Measurements from ENCODE around the gene GRIFIN. TPM values are rescaled to one million over a fixed set of nuclear protein-coding genes. Genes with fewer than 3 reads are reported as not detected.
A peak's percentile ranks its signal among the peaks of the same experiment; 100 is the strongest.

GRIFIN gene, protein sequence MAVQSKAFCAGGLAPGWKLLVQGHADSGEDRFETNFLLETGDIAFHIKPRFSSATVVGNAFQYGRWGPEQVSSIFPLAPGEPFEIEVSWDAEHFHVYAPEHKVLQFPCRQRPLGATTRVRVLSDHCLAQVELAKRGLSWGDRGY
- total RNA-seq, result not detected

DNA sequence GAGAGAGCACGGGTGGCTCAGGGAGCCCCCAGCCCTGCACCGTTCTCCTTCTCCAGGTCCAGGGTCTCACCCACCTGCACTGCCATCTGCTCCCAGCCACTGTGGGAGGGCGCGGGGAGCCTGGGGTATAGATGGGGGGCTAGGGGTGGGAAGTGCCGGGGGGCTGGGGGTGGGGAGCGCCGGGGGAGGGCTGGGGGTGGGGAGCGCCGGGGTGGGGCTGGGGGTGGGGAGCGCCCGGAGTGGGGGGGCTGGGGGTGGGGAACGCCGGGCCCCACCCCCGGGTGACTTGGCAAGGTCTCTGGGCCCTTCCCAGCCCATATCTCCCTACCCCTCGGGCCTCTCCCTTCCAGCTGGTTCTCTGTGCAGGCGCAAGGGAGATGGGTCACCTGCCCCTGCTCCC lies at the start of gene GRIFIN:
Gene GRIFIN (minus strand): TSS at position 101 of the 400 bp plus-strand sequence. CDS start 15 bp downstream, at position 86.
- no peak for DNase-seq

DNA sequence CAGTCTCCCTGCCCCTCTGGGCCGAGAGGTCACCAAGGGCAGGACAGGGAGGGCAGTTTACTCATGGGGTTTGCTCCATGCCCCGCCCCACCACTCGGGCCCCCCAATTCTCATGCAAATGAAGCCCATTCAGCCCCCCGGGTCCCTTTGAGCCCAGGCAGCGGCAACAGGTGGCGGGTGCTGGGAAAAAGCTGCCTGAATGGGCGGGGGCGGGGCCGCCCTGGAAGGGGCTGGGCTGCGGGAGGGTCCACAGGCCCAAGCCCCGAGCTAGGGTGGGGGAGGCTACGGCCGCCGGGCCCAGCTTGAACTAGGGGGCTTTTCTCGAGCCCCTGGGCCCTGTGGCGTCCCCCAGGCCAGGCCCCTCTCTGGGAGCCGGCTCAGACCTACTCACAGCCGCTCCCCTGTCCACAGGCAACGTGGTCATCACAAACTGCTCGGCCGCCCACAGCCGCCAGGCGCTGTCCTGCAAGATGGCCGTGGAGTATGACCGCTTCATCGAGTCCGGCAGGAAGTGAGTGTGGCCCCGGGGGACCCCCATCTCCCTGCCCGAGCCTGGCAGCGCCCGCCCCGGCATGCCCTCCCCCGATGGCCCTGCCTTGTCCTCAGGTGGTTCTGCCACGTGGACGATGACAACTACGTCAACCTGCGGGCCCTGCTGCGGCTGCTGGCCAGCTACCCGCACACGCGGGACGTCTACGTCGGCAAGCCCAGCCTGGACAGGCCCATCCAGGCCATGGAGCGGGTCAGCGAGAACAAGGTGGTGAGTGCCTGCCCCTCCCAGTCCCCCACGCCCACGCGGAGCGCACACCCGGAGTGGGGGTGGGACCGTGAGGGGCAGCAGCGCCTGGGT lies 48.8 kb upstream of the GRIFIN start:
- no peak for DNase-seq

DNA sequence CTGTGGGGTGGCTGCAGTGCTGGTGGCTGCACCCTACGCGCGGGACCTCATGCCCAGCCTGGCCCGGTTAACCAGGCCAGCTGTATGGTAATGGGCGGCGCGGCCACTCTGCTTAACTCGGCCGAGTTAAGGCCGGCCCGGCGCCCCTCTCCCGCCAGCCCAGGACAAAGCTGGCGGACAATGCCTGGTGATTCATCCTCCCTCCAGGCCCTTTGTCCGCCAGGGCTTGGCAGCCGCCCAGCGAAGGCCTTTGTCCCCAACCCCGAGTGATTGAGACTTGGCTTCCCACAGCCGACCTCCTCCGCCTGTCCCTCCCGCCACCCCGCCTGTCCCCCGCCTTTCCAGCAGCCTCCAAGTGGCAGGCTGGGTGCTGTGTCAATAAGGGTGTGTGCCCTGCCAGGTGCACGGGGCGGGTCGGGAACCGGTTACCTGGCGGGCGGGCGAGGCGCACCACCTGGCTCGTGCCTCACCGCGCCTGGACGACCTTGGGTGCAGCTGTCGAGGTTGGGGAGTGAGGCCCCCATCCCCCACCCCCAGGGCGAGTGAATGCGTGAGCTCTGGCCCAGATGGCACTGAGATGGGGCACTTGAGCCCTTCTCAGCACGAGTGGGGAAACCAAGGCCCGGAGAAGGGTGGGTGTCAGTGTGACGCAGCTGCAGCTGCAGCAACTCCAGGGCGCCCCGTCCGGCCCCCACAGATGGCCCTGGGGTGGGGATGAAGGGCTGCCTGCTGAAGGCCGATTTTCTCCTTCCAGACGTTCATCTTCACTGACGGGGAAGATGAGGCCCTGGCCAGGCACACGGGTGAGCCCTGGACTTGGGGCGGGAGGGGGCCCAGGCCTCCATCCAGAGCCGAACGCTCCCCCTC lies 48.0 kb upstream of the GRIFIN start:
- no peak for DNase-seq

DNA sequence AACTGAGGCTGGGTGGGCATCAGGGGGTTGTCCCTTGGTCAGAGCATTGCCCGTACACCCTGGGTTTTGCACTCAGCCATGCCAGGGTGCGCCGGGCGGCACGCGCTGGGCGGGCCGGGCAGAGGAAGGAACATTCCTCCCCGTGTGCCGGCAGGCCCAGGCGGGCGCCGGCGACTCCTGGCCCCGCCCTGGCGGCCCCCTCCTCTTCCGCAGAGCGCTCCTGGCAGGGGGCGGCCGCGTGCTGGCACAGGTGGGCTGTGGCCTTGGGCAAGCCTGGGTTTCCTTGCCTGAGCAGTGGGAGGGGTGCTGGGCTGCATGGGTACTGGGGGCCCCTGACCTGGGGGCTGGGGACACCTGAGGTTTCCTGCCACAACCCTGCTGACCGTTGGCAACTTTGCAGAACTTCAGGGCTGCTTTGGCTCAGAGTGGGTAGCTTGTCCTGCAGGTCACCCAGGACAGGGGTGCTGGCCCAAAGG lies 47.3 kb upstream of the GRIFIN start:
- DNase-seq, result no peak

DNA sequence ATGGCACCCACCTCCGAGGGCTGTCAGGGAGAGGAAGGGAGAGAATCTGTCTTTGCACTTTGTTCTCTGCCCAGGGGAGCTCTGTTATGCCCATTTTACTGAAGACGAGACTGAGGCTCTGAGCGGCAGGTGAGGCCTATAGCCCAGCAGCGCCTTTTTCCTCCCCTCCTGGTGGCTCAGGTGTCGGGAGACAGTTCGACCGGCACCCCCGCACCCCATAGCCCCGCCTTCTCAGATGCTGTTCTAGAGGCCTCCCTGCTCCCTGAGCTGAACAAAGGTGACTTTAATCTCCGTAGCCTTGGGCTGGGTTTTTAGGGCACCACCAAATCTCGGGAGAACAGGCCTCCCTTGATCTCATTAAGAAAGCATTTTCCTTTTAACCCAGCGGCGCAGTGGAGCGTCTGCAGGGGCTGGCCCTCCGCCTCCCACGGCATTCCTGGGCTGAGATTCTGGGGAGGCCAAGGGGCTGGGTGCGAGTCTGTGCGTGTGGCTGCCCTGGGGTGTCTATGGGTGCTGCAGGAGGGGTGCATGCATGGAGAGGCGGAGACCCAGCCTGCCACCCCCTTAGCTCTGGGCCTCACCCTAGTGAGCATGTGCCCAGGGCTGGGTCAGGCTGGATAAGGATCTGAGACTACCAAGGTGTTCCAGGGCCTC lies 46.7 kb upstream of the GRIFIN start:
- DNase-seq, result no peak

DNA sequence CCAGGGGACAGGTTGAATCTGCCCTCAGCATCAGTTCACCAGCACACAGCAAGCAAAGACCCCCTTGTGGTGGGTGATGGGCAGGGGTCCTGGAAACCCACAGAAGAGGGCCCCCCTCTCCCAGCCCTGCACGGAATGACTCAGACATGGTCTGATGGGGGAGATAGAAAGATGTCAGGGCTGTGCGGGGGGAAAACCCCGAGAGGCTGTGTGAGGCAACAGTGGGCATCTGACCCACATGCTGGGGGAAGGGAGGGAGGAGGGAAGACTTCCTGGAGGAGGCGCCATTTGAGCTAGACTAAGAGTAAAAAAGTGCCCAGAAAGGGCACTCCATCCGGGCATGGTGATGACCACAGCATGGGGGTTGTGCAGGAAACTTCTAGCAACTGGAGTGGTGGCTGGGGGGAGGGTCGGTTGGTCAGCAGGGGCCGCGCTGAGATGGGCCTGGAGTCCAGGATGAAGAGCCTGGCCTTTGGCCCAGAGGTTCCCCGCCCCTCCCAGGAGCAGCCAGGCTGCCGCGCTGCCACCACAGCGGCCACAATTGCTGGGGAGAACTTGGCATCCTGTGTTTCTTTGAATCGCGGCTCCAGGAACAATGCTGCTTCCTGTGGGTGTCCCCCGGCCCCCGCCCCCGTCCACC lies 45.9 kb upstream of the GRIFIN start:
- peak; percentile 72 for DNase-seq

DNA sequence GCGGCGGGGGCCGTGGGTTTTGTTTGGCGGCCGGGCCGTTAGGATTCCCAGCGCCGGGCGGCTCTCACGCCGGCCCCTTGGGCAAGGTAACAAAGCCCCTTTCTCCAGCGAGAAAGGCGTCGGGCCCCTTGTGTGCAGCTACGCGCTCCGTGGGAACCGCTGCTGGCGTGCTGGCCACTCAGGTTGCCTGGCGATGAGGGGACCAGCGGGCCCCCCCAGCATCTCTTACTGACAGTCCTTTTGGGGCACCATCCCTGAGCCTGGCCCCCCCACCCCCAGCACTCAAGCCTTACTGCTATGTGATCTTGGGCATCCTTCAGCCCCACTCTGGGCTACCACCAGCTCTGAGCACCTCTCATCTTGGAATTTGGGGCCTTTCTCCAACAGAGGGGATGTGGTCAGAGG lies 45.1 kb upstream of the GRIFIN start:
- no peak for DNase-seq

DNA sequence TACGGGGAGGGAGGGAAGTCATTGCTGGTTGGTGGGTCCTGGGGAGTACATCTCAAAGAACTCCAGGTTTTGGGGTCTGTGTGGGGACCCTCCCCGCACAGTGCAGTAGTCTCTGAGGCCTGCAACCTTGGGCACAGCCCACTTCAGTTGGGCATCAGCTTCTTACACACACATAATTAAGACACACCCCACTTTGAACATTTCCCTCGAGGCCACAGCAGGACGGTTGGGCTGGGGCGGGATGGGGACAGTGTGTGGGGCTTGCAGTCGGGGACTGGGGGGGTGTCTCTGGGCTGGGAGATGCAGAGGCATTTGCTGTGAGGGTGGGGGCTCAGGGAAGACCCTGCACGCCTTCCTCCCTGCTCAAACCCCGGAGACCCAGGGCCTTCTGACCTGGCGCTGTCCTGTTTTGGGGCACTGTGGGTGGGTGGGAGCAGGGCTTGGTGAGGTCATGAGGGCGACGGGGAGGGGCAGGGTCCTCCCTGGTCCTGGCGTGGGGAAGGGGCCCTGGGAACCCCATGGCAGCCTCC lies 44.6 kb upstream of the GRIFIN start:
- no peak for DNase-seq

DNA sequence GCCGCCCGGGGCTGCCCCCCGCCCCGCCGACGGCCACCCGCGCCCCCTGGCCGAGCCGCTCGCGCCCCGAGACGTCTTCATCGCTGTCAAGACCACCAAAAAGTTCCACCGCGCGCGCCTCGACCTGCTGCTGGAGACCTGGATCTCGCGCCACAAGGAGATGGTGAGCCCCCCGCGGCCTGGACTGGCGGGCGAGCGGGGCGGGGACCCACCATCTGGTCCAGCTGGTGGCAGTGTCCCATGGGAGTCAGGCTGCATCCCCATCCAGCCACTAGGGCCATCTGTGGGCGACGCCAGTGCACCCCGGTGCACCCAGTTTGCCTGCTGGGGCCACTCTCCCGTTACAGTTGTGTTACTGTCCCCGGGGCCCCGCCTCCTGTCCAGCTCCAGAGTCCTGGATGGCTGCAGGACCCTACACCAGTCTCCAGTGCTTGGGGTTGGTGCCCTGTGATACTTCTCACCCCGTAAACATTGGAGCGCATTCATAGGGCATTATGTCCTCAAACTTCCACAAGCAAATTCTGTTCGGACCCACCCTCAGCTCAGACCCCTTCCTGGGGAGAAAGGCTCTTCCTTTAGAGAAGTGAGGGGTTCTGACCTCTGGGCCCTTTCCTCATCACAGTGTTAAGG lies 44.0 kb upstream of the GRIFIN start:
- DNase-seq, result no peak

DNA sequence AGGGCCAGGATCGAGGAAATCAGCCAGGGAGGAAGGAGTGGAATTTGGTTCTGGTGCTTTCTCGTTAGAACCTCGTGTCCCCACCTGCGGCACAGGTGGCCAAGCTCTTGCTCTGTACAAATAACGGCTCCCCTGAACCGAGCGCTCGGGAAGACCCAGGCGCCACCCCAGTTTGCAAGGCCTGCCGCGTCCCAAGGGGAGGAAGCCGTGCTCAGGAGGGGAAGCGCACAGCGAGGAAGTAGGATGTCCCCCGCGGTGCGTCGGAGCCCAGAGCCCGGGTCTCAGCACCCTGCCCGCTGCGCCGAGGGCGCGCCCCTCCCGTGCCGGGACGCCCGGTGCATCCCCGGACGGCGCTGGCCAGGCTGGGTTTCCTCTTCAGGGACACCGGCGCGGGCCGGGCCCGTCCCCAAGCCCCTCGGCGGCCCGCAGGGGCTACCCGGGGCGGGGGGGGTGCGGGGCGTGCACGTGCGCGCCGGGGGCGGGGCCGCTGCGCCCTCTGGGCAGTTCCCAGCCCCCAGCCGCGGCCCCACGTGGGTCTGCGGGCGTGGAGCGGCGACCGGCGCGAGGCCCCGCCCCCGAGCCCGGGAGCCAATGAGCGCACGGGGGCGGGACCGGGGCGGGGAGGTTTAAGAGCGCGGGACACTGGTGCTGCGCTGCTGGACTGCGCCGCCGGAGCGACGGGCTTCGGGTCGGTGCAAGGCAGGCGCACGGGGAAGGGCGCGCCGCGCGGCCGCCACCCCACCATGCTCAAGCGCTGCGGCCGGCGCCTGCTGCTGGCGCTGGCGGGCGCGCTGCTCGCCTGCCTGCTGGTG lies 43.1 kb upstream of the GRIFIN start, which contains the start of gene LFNG:
Gene LFNG (plus strand): TSS at position 656 of the 812 bp plus-strand sequence. CDS start 88 bp downstream, at position 744.
- DNase-seq, result peak; percentile 75

DNA sequence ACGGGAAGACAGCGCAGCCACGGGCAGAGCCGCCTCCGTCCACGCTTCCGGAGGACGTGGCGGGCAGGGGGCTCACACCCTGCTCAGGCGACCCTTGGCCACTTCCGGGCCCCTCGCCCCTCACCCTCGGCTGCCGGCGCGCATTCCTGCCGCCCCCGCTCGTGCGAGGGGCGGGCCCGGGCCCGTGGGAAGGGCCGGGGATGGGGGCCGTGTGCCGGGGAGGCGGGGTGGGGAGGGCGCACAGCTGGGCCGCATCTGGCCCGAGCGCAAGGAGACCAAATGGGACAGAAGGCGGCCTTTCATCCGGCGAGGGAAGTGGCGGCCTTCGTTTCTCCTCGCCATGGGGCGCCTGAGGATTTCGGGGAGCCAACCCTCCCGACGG lies 42.5 kb upstream of the GRIFIN start:
- DNase-seq, result no peak

DNA sequence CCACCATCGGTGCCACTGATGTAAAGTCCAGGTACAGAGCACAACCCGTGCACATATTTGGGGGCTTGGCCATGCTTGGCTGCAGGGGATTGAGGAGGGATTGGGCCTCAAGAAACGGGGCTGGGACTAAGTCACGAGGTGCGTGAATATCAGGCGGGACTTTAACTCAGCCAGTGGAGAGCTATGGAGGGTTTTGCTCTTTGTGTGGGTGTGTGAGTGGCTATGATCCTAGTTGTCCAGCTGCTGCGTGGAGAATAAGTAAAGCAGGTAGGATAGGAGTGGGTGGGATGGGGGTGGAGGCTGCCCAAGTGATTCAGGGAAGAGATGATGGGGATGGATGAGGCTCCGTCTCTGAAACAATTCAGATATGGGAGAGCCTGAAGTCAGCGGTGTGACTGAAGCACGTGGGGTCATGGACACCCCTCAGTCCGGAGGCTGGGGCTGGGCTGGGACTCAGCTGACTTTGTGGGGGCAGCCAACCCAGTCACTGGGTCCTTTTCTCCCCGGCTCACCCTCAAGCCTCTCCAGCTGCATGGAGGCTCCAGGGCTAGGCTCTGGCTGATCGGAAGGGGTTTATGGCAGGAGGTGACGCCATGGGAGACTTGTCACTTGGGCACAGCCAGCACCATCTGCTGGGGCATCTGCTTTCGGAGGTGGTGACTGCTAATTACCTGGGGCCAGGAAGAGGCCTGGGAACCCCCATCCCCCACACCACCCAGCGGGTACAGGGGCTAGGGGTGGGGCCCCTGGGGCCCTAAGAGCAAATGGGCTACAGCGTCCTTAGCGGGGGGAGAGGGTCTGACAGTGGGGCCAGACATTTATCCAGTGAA lies 41.7 kb upstream of the GRIFIN start:
- no peak for DNase-seq

DNA sequence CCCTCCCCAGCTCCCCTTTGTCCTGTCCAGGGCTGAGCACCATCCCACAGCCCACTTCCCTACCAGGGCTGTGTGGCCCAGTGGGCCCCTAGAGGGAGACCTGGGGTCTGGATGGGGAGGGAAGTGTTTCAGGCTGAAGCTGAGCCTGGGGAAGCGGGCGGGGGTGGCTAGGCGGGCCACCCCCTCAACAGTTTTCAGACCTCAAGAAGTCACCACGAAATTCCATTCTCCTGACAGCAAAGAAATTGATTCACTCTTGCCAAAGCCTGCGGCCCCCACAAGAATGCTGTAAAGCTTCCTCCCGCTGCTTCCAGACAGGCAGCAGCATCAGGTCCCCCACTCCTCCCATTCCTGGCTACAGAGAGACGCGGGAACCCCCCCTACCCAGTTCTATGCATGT lies 40.8 kb upstream of the GRIFIN start:
- no peak for DNase-seq

DNA sequence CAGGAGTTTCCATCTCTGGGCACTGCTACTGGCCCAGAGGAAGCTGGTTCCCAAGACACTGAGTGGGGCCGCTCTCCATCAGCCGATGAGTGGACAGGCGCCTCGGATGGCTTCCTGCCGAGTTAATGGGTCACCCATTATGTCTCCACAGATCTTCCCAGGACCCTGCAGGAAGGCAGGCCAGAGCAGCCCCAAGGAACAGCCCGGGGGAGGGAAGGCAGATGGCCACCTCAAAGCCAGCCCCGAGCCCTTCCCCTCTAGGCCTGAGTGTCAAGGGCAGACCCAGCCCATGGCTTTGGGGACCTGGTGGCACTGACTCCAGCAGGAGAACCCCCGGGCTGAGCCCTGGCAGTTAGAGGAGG lies 40.0 kb upstream of the GRIFIN start:
- no peak for DNase-seq

DNA sequence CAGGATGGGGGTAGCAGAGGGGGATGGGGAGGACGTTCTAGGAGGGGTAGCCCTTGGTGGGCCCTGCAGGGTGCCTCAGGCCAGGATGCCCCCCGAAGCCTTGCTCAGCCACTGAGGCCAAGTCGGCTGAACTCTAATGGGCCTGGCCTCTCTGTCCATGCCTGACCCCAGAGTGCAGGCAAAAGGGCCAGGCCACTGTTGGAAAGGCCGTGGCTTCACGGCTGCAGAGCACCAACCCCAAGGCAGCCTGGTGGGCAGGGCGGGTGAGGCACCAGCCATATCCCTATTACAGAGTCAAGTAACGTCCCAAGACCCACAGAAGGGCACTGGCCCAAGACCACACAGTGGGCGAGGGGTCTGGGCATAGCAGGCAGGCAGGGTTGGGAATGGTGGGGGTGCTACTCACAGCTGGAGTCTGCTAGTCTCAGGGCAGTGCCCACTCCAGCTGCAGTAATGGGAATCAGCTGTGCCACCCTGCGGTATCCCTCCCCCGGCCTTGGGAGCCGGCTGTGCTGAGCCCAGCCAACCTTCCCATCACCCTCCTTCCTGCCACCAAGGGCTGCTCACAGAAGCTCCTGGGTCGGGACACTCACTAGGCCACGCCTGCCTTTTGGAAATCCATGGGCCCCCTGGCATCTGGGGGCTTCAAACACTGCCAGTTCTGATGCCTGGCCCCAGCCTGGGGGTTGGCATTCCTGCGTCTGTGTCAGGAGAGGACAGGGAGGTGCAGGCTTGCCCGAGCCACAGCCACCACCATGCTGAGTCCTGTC lies 39.4 kb upstream of the GRIFIN start:
- no peak for DNase-seq

DNA sequence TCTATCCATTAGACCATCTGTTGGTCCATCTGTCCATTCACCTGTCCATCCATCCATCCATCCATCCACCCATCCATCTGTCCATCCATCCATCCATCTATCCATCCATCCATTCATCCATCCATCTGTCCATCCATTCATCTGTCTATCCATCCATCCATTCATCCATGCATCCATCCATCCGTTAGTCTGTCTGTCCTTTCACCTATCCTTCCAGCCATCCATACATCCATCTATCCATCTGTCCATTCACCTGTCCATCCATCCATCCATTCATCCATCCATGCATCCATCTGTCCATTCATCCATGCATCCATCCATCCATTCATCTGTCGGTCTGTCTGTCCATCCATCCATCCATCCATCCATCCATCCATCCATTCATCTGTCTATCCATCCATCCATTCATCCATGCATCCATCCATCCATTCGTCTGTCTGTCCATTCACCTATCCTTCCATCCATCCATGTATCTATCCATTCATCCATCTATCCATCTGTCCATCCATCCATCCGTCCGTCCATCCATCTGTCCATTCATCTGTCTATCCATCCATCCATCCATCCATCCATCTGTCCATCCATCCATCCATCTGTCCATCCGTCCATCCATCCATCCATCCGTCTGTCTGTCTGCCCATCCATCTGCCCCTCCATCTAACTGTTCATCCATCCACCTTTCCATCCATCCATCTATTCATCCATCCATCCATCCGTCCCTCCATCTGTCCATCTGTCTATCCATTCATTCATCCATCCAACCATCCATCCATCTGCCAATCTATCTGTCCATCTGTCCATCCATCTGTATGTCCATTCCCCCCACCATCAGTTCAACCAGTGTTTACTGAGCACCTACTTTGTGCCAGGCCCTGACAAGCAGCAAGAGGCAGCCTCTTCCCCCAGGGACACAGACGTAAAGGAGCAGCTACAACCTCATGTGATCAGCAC lies 38.5 kb upstream of the GRIFIN start:
- DNase-seq, result no peak

DNA sequence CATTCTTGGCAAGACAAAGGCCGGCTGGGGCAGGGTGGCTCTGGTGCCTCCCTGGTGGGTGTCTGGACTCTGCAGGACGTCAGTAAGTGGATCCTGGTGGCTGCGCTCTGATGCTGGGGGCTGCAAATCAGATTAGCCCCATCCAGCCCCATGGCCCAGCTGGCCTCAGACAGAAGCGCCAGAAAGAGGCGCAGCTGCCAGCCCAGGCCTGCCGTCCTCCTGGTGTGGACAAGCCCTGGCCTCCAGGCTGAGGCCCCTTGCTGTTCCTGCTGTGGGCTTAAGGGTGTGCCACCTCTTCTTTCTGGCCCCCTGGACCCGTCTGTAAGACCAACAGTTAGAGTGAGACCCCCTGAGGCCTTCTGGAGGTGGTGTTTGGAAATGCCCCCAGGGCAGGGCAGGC lies 37.5 kb upstream of the GRIFIN start:
- no peak for DNase-seq

DNA sequence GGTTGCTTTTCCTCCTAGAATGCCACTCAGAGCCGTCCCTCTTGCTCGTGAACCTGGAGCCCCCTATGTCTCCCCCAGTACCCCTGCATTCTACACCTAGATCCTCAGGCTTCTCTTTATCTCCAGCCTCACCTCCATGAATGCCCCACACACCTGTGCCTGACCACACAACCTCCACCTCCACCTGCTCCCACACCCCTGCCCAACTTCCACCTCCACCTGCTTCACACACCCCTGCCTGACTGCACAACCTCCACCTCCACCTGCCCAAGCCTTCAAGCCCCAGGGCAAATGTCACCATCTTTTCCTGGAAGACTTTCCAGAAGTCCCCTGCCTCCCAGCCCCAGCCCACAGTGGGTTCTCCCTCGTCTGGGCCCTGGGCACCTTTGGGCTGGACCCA lies 36.5 kb upstream of the GRIFIN start:
- no peak for DNase-seq
